H9 (cell line): ENCODE results near the gene FLT3. TPM values are rescaled to one million over a fixed set of nuclear protein-coding genes. Genes with fewer than 3 reads are reported as not detected.
A peak's percentile ranks its signal among the peaks of the same experiment; 100 is the strongest.

Experiments used
- DNase-seq: peaks from one replicate; pipeline ENCODE4 v3.0.0-alpha.2; 2017
- H2AFZ ChIP-seq: one replicate; pipeline ENCODE4 v1.6.1; 2013; ENCODE audit warnings: mild to moderate bottlenecking, low read length, control low read depth, moderate library complexity
- H2AK5ac ChIP-seq: 2 replicates; pipeline ENCODE4 v1.6.1; 2013; ENCODE audit warnings: low read length, control low read depth, mixed read lengths; ENCODE audit not compliant: insufficient read length
- H2BK120ac ChIP-seq: one replicate; pipeline ENCODE4 v1.6.1; 2013; ENCODE audit warnings: low read depth, mild to moderate bottlenecking, low read length, control low read depth, inconsistent platforms; ENCODE audit not compliant: poor library complexity, severe bottlenecking
- H2BK12ac ChIP-seq: 2 replicates; pipeline ENCODE4 v1.6.1; 2013; ENCODE audit warnings: low read length, control low read depth, mixed read lengths, low read depth; ENCODE audit not compliant: insufficient read length
- H2BK15ac ChIP-seq: 2 replicates; pipeline ENCODE4 v1.6.1; 2013; ENCODE audit warnings: low read depth, low read length, control low read depth
- H2BK20ac ChIP-seq: one replicate; pipeline ENCODE4 v1.6.1; 2013; ENCODE audit warnings: low read depth, mild to moderate bottlenecking, low read length, control low read depth, inconsistent platforms; ENCODE audit not compliant: poor library complexity, severe bottlenecking
- H2BK5ac ChIP-seq: 2 replicates; pipeline ENCODE4 v1.6.1; 2013; ENCODE audit warnings: low read length, control low read depth, mixed read lengths; ENCODE audit not compliant: insufficient read length
- H3K14ac ChIP-seq: 2 replicates; pipeline ENCODE4 v1.6.1; 2013; ENCODE audit warnings: low read length, control low read depth; ENCODE audit not compliant: insufficient read depth
- H3K18ac ChIP-seq: 2 replicates; pipeline ENCODE4 v1.6.1; 2013; ENCODE audit warnings: low read depth, mild to moderate bottlenecking, mixed read lengths, low read length, control low read depth; ENCODE audit not compliant: insufficient read length
- H3K23ac ChIP-seq: 2 replicates; pipeline ENCODE4 v1.6.1; 2013; ENCODE audit warnings: low read length, control low read depth, mixed read lengths, low read depth; ENCODE audit not compliant: insufficient read length
- H3K23me2 ChIP-seq: 2 replicates; pipeline ENCODE4 v1.6.1; 2013; ENCODE audit warnings: low read depth, mild to moderate bottlenecking, mixed read lengths, low read length, control low read depth; ENCODE audit not compliant: insufficient read length, poor library complexity, severe bottlenecking
- H3K27ac ChIP-seq: 2 replicates; pipeline ENCODE4 v1.5.1; 2013; ENCODE audit warnings: low read length, control low read depth, mixed read lengths, low read depth; ENCODE audit not compliant: insufficient read length
- H3K27me3 ChIP-seq: 2 replicates; pipeline ENCODE4 v1.6.1; 2013; ENCODE audit warnings: low read length, control low read depth, inconsistent platforms; ENCODE audit not compliant: insufficient read depth
- H3K4ac ChIP-seq: 2 replicates; pipeline ENCODE4 v1.6.1; 2013; ENCODE audit warnings: low read depth, mild to moderate bottlenecking, control low read depth, inconsistent platforms, low read length, moderate library complexity
- H3K4me1 ChIP-seq: 2 replicates; pipeline ENCODE4 v1.6.1; 2013; ENCODE audit warnings: low read length, control low read depth, inconsistent platforms; ENCODE audit not compliant: insufficient read depth
- H3K4me2 ChIP-seq: 2 replicates; pipeline ENCODE4 v1.6.1; 2013; ENCODE audit warnings: low read length, control low read depth, mixed read lengths; ENCODE audit not compliant: insufficient read length, insufficient read depth
- H3K56ac ChIP-seq: 2 replicates; pipeline ENCODE4 v1.6.1; 2013; ENCODE audit warnings: low read depth, mild to moderate bottlenecking, mixed read lengths, low read length, control low read depth; ENCODE audit not compliant: insufficient read length
- H3K79me1 ChIP-seq: 2 replicates; pipeline ENCODE4 v1.6.1; 2013; ENCODE audit warnings: low read depth, mild to moderate bottlenecking, moderate library complexity, low read length, control low read depth, inconsistent platforms; ENCODE audit not compliant: insufficient read depth, poor library complexity, severe bottlenecking
- H3K79me2 ChIP-seq: 2 replicates; pipeline ENCODE4 v1.6.1; 2013; ENCODE audit warnings: low read length, control low read depth, inconsistent platforms; ENCODE audit not compliant: insufficient read depth
- H3K9ac ChIP-seq: 2 replicates; pipeline ENCODE4 v1.6.1; 2013; ENCODE audit warnings: low read length, control low read depth, mixed read lengths; ENCODE audit not compliant: insufficient read length; ENCODE audit errors: extremely low read depth
- H3K9me3 ChIP-seq: one replicate; pipeline ENCODE4 v1.6.1; 2013; ENCODE audit warnings: low read depth, low read length, inconsistent platforms; ENCODE audit not compliant: control insufficient read depth
- H3T11ph ChIP-seq: one replicate; pipeline ENCODE4 v1.6.1; 2013; ENCODE audit warnings: mild to moderate bottlenecking, low read length, control low read depth, inconsistent platforms
- H4K20me1 ChIP-seq: one replicate; pipeline ENCODE4 v1.6.1; 2013; ENCODE audit not compliant: control insufficient read depth, insufficient read length, insufficient read depth
- H4K5ac ChIP-seq: 2 replicates; pipeline ENCODE4 v1.6.1; 2013; ENCODE audit warnings: low read depth, mild to moderate bottlenecking, mixed read lengths, low read length, control low read depth; ENCODE audit not compliant: insufficient read length
- H4K8ac ChIP-seq: replicated peaks from 2 replicates; pipeline ENCODE4 v1.6.1; 2013; ENCODE audit warnings: low read length, control low read depth, mixed read lengths, low read depth; ENCODE audit not compliant: insufficient read length
- H4K91ac ChIP-seq: 2 replicates; pipeline ENCODE4 v1.6.1; 2013; ENCODE audit warnings: low read depth, mild to moderate bottlenecking, moderate library complexity, mixed read lengths, low read length, control low read depth; ENCODE audit not compliant: insufficient read length
- H3K27ac Mint-ChIP-seq, 3 experiments: 2 replicates in 2 of 3; 3 replicates in 1 of 3; pipeline ENCODE4 v1.8.0; 2020 to 2021; ENCODE audit warnings: mixed read lengths in 3 of 3, mild to moderate bottlenecking in 1 of 3, moderate library complexity in 1 of 3
- H3K27me3 Mint-ChIP-seq: 2 replicates; pipeline ENCODE4 v1.8.0; 2021; ENCODE audit warnings: low read depth, mild to moderate bottlenecking, moderate library complexity, mixed read lengths
- H3K36me3 Mint-ChIP-seq, 3 experiments: 2 replicates in 2 of 3; 3 replicates in 1 of 3; pipeline ENCODE4 v1.8.0; 2020 to 2021; ENCODE audit warnings: low read depth in 3 of 3, mixed read lengths in 3 of 3; ENCODE audit not compliant: insufficient read depth in 1 of 3
- H3K4me1 Mint-ChIP-seq, 2 experiments: 2 replicates each; pipeline ENCODE4 v1.8.0; 2020; ENCODE audit warnings: mixed read lengths in 2 of 2
- H3K4me3 Mint-ChIP-seq, 2 experiments: 2 replicates in 1 of 2; 3 replicates in 1 of 2; pipeline ENCODE4 v1.8.0; 2020 to 2021; ENCODE audit warnings: mild to moderate bottlenecking in 2 of 2, mixed read lengths in 2 of 2, moderate library complexity in 1 of 2
- H3K9me3 Mint-ChIP-seq, 2 experiments: 2 replicates in 1 of 2; 3 replicates in 1 of 2; pipeline ENCODE4 v1.8.0; 2020; ENCODE audit warnings: mild to moderate bottlenecking in 2 of 2, mixed read lengths in 2 of 2, moderate library complexity in 1 of 2
- total RNA-seq: library from RNA; stranded (reverse); gene quantifications from 2 replicates; pipeline ENCODE4 v1.2.1, GENCODE V29; 2021
- TF ChIP-seq, protein P1 (sequence below): fragments of 200-600 bp; sonication (generic); conservative IDR thresholded peaks from 3 replicates; pipeline ENCODE4 v1.8.0; 2021; ENCODE audit warnings: antibody characterized with exemption, mild to moderate bottlenecking

The FLT3 gene
- total RNA-seq, 1 experiment from 2014 or later = 0.44 TPM

DNA sequence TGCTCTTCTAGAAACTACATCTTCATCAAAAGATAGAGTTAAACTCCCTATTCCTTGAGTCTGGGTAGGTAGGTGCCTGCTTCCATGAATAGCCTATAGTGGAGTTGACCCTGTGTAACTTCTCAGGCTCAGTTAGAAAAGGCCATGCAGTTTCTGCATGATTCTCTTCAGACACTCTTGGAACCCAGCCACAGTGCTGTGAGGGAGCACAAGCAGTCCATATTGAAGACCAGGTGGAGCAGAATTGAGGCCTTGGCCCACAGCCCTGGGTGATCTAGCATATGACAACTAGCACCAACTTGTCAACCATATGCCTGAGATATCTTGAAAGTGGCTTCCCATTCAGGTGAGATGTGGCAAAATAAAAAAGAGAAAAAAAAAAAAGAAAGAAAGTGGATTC, 27.7 kb upstream of the FLT3 start:
- no peaks in the 10 kb centered on the region for H3K4me1 ChIP-seq
- H2BK120ac ChIP-seq = no peak overlapping the region
- no peak overlapping the region for H3K23ac ChIP-seq
- no peaks in the 10 kb centered on the region for H3K79me1 ChIP-seq
- Mint-ChIP-seq H3K4me1 (no peaks in the 10 kb centered on the region), H3K9me3 (no peaks in the 10 kb centered on the region), H3K27ac (peak overlapping the region in 1 of 3 experiments; percentile 37; a peak in 1 of 7 replicates), H3K36me3 (no peaks in the 10 kb centered on the region), H3K4me3 (no peak overlapping the region), H3K27me3 (no peaks in the 10 kb centered on the region)
- no peaks in the 10 kb centered on the region for H3K23me2 ChIP-seq
- H4K5ac ChIP-seq = no peak overlapping the region
- H4K8ac ChIP-seq = no peak overlapping the region
- H3K79me2 ChIP-seq = no peaks in the 10 kb centered on the region
- no peak overlapping the region for H3K18ac ChIP-seq
- H3K9ac ChIP-seq = no peak overlapping the region
- H3K27me3 ChIP-seq = no peaks in the 10 kb centered on the region
- no peaks in the 10 kb centered on the region for H4K20me1 ChIP-seq
- no peak overlapping the region for H3K14ac ChIP-seq
- no peak overlapping the region for H2BK12ac ChIP-seq
- no peak overlapping the region for H4K91ac ChIP-seq
- H3T11ph ChIP-seq = no peak overlapping the region
- H3K27ac ChIP-seq = no peak overlapping the region
- no peak overlapping the region for H3K4me2 ChIP-seq
- DNase-seq = no peak
- TF ChIP-seq, protein P1, sequence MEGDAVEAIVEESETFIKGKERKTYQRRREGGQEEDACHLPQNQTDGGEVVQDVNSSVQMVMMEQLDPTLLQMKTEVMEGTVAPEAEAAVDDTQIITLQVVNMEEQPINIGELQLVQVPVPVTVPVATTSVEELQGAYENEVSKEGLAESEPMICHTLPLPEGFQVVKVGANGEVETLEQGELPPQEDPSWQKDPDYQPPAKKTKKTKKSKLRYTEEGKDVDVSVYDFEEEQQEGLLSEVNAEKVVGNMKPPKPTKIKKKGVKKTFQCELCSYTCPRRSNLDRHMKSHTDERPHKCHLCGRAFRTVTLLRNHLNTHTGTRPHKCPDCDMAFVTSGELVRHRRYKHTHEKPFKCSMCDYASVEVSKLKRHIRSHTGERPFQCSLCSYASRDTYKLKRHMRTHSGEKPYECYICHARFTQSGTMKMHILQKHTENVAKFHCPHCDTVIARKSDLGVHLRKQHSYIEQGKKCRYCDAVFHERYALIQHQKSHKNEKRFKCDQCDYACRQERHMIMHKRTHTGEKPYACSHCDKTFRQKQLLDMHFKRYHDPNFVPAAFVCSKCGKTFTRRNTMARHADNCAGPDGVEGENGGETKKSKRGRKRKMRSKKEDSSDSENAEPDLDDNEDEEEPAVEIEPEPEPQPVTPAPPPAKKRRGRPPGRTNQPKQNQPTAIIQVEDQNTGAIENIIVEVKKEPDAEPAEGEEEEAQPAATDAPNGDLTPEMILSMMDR = no peak
- H2AFZ ChIP-seq = no peak overlapping the region
- no peak overlapping the region for H2AK5ac ChIP-seq
- H2BK15ac ChIP-seq = no peak overlapping the region
- H3K9me3 ChIP-seq = no peaks in the 10 kb centered on the region
- H2BK20ac ChIP-seq = no peak overlapping the region
- no peak overlapping the region for H3K4ac ChIP-seq
- H3K56ac ChIP-seq = no peak overlapping the region
- H2BK5ac ChIP-seq = no peak overlapping the region
